Measurements from ENCODE around the gene CCDC13.

CCDC13 gene

DNA sequence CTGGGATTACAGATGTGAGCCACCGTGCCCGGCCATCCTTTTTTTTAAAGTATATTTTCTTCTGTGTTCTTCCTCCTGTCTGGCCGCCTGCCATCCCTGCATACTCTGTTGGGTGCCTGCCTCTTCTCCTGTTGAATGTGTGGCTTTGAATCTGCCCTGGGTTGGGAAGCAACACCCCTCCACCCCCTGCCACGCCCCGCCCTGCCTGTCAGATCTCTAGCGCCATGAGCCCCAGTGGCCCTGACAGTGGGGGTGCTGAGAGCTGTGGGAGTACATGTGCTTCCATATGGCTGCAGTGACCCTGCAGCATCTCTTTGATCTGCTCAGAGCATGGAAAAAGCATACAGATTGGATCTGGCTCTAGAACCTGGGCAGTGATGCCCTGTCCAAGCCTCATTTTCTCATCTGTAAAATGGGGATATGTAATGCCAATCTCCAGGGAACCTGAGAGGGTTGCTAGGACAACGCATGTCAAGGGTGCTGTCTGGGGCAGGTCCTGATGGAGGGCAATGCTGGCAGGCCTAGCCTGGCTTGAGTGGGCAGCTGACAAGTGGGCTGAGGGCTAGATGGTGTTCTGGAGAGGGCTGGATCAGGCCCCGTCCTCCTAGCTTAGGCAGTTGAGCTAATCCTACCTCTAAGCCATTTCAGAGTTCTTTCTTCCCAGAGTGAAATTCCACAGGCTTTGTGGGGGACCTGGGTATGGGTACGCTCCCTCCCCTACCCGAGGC lies 23.9 kb downstream of the CCDC13 start:
- ATAC-seq: no peak
- TF ChIP-seq, protein P1, sequence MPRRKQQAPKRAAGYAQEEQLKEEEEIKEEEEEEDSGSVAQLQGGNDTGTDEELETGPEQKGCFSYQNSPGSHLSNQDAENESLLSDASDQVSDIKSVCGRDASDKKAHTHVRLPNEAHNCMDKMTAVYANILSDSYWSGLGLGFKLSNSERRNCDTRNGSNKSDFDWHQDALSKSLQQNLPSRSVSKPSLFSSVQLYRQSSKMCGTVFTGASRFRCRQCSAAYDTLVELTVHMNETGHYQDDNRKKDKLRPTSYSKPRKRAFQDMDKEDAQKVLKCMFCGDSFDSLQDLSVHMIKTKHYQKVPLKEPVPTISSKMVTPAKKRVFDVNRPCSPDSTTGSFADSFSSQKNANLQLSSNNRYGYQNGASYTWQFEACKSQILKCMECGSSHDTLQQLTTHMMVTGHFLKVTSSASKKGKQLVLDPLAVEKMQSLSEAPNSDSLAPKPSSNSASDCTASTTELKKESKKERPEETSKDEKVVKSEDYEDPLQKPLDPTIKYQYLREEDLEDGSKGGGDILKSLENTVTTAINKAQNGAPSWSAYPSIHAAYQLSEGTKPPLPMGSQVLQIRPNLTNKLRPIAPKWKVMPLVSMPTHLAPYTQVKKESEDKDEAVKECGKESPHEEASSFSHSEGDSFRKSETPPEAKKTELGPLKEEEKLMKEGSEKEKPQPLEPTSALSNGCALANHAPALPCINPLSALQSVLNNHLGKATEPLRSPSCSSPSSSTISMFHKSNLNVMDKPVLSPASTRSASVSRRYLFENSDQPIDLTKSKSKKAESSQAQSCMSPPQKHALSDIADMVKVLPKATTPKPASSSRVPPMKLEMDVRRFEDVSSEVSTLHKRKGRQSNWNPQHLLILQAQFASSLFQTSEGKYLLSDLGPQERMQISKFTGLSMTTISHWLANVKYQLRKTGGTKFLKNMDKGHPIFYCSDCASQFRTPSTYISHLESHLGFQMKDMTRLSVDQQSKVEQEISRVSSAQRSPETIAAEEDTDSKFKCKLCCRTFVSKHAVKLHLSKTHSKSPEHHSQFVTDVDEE (CRISPR knock-in tag; IDR thresholded peaks at IDR 0.05): no peak
- TF ChIP-seq BACH2 (CRISPR knock-in tag; IDR thresholded peaks at IDR 0.05; ENCODE audit: borderline replicate concordance) (no peak), ZC3H10 (CRISPR knock-in tag; IDR thresholded peaks at IDR 0.05) (no peak), ARNTL (CRISPR knock-in tag; IDR thresholded peaks at IDR 0.05; ENCODE audit: borderline replicate concordance, low read depth) (no peak), ESRRG (CRISPR knock-in tag; IDR thresholded peaks at IDR 0.05) (no peak), ISL1 (CRISPR knock-in tag; IDR thresholded peaks at IDR 0.05) (no peak), ZNF8 (CRISPR knock-in tag; IDR thresholded peaks at IDR 0.05) (no peak), PPARA (CRISPR knock-in tag; IDR thresholded peaks at IDR 0.05; ENCODE audit: borderline replicate concordance) (no peak), RARB (CRISPR knock-in tag; IDR thresholded peaks at IDR 0.05) (no peak), SNAI2 (CRISPR knock-in tag; IDR thresholded peaks at IDR 0.05) (no peak), OSR1 (CRISPR knock-in tag; IDR thresholded peaks at IDR 0.05) (no peak), ZFP3 (CRISPR knock-in tag; IDR thresholded peaks at IDR 0.05) (no peak), CSDC2 (CRISPR knock-in tag; IDR thresholded peaks at IDR 0.05) (no peak)
- TF ChIP-seq, protein P2, sequence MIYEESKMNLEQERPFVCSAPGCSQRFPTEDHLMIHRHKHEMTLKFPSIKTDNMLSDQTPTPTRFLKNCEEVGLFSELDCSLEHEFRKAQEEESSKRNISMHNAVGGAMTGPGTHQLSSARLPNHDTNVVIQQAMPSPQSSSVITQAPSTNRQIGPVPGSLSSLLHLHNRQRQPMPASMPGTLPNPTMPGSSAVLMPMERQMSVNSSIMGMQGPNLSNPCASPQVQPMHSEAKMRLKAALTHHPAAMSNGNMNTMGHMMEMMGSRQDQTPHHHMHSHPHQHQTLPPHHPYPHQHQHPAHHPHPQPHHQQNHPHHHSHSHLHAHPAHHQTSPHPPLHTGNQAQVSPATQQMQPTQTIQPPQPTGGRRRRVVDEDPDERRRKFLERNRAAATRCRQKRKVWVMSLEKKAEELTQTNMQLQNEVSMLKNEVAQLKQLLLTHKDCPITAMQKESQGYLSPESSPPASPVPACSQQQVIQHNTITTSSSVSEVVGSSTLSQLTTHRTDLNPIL (CRISPR knock-in tag; IDR thresholded peaks at IDR 0.05; ENCODE audit: low read depth): no peak
- TF ChIP-seq, protein P3, sequence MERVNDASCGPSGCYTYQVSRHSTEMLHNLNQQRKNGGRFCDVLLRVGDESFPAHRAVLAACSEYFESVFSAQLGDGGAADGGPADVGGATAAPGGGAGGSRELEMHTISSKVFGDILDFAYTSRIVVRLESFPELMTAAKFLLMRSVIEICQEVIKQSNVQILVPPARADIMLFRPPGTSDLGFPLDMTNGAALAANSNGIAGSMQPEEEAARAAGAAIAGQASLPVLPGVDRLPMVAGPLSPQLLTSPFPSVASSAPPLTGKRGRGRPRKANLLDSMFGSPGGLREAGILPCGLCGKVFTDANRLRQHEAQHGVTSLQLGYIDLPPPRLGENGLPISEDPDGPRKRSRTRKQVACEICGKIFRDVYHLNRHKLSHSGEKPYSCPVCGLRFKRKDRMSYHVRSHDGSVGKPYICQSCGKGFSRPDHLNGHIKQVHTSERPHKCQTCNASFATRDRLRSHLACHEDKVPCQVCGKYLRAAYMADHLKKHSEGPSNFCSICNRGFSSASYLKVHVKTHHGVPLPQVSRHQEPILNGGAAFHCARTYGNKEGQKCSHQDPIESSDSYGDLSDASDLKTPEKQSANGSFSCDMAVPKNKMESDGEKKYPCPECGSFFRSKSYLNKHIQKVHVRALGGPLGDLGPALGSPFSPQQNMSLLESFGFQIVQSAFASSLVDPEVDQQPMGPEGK (CRISPR knock-in tag; IDR thresholded peaks at IDR 0.05; ENCODE audit: borderline replicate concordance): no peak

DNA sequence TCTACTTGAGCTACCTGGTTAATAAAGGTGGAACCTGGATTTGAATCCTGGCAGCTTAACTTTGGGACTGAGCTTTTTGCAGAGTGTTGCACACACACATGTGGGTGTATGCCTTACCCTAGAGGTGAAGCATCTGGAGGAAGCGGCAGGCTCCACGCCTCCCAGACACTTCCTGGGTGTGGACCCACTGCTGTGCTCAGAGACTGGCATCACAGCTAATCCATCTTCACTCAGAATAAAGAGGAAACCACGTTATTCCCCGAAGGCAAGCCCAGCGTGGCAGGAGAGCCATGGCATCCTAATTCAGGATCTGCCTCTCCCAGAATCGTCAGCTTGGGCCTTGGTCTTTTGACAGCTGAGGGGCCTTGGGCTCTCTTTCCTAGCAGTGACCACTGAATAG lies 25.5 kb downstream of the CCDC13 start:
- ATAC-seq: no peak
- TF ChIP-seq ZNF565 (CRISPR knock-in tag; conservative IDR thresholded peaks at IDR 0.05; ENCODE audit: low read depth): no peak
- no peak for TF ChIP-seq ARNTL (CRISPR knock-in tag; IDR thresholded peaks at IDR 0.05; ENCODE audit: borderline replicate concordance, low read depth)
- TF ChIP-seq ISL1 (CRISPR knock-in tag; IDR thresholded peaks at IDR 0.05): no peak
- TF ChIP-seq ZNF8 (CRISPR knock-in tag; IDR thresholded peaks at IDR 0.05): no peak
- no peak for TF ChIP-seq RARB (CRISPR knock-in tag; IDR thresholded peaks at IDR 0.05)
- no peak for TF ChIP-seq OSR1 (CRISPR knock-in tag; IDR thresholded peaks at IDR 0.05)
- TF ChIP-seq BACH2 (CRISPR knock-in tag; IDR thresholded peaks at IDR 0.05; ENCODE audit: borderline replicate concordance): no peak
- no peak for TF ChIP-seq ZFP30 (CRISPR knock-in tag; IDR thresholded peaks at IDR 0.05)
- TF ChIP-seq GLIS3 (CRISPR knock-in tag; IDR thresholded peaks at IDR 0.05): no peak
- TF ChIP-seq, protein P2 (CRISPR knock-in tag; IDR thresholded peaks at IDR 0.05; ENCODE audit: low read depth): no peak
- no peak for TF ChIP-seq PPARA (CRISPR knock-in tag; IDR thresholded peaks at IDR 0.05; ENCODE audit: borderline replicate concordance)
- TF ChIP-seq ZFP3 (CRISPR knock-in tag; IDR thresholded peaks at IDR 0.05): no peak
- TF ChIP-seq SNAI2 (CRISPR knock-in tag; IDR thresholded peaks at IDR 0.05): no peak
- TF ChIP-seq, protein P1 (CRISPR knock-in tag; IDR thresholded peaks at IDR 0.05): no peak
- TF ChIP-seq ZC3H10 (CRISPR knock-in tag; IDR thresholded peaks at IDR 0.05): no peak
